GM12878 (cell line): ENCODE data around the gene UBR3. TPM values are rescaled to one million over a fixed set of nuclear protein-coding genes. Genes with fewer than 3 reads are reported as not detected.

Experiments
- ATAC-seq: fragments of 200-7000 bp; cut with Tn5 transposase; 3 replicates; pipeline ENCODE4 v1.9.1; 2020; ENCODE audit warnings: mild to moderate bottlenecking, moderate library complexity
- BruUV-seq: library from RNA; stranded (reverse); fragments of 400-500 nt; replicated peaks from 2 replicates; lab custom pipeline; 2021; lab: Mats Ljungman, UMichigan
- CTCF ChIA-PET: fragments of 300-600 bp; sonication (Branson Sonifier 250); formaldehyde crosslinking; extraction: SDS; loops from one replicate; lab custom pipeline; 2021; ENCODE audit warnings: inconsistent platforms; lab: Yijun Ruan, JAX
- POLR2A ChIA-PET: fragments of 350-600 bp; formaldehyde crosslinking; extraction: SDS; loops from one replicate; lab custom pipeline; 2021; ENCODE audit warnings: inconsistent platforms; lab: Charles Lee
- RAD21 ChIA-PET: fragments of 300-600 bp; sonication (Branson Sonifier 250); formaldehyde crosslinking; loops from one replicate; lab custom pipeline; 2023; ENCODE audit warnings: antibody characterized with exemption; ENCODE audit not compliant: unreplicated experiment; lab: Charles Lee
- SMC1A ChIA-PET: fragments of 300-600 bp; sonication (Branson Sonifier 250); formaldehyde crosslinking; loops from one replicate; lab custom pipeline; 2023; ENCODE audit not compliant: unreplicated experiment, uncharacterized antibody; lab: Charles Lee
- DNase-seq: peaks from one replicate; pipeline ENCODE4 v3.0.0-alpha.2; 2011; ENCODE audit warnings: low read depth, low spot score
- FAIRE-seq: peaks from 3 replicates; lab custom pipeline; 2011; peaks lifted over from hg19 to GRCh38; lab: Jason Lieb, UNC
- H2AFZ ChIP-seq: 2 replicates; pipeline ENCODE4 v1.6.0; 2011; ENCODE audit warnings: low read depth, low read length, control low read depth; ENCODE audit not compliant: control insufficient read depth
- H3K27ac ChIP-seq: 2 replicates; pipeline ENCODE4 v1.5.1; 2011; ENCODE audit warnings: control low read depth; ENCODE audit not compliant: control insufficient read depth, insufficient read depth
- H3K27me3 ChIP-seq, 2 experiments: replicated peaks in 1 of 2; 2 replicates each; pipeline versions ENCODE4 v1.6.0 to v1.6.1; 2011; ENCODE audit warnings: low read length in 1 of 2; ENCODE audit not compliant: control insufficient read depth in 2 of 2, insufficient read depth in 2 of 2
- H3K36me3 ChIP-seq, 2 experiments: 2 replicates each; pipeline ENCODE4 v1.5.1; 2011; ENCODE audit warnings: low read length in 1 of 2; ENCODE audit not compliant: control insufficient read depth in 2 of 2, insufficient read depth in 2 of 2
- H3K4me1 ChIP-seq: 2 replicates; pipeline ENCODE4 v1.6.1; 2011; ENCODE audit warnings: mild to moderate bottlenecking, low read length, moderate library complexity, mixed read lengths; ENCODE audit not compliant: control insufficient read depth, insufficient read depth
- H3K4me2 ChIP-seq: 2 replicates; pipeline ENCODE4 v1.6.0; 2011; ENCODE audit warnings: control low read depth; ENCODE audit not compliant: control insufficient read depth, insufficient read depth
- H3K4me3 ChIP-seq: fragments of 200-600 bp; sonication (generic); 2 replicates; pipeline ENCODE4 v1.5.1; 2016
- H3K79me2 ChIP-seq: 2 replicates; pipeline ENCODE4 v1.6.0; 2011; ENCODE audit warnings: low read length; ENCODE audit not compliant: control insufficient read depth, insufficient read depth
- H3K9ac ChIP-seq: 2 replicates; pipeline ENCODE4 v1.8.0; 2011; ENCODE audit warnings: low read length, control low read depth, mixed read lengths; ENCODE audit not compliant: control insufficient read depth, insufficient read depth
- H3K9me3 ChIP-seq: replicated peaks from 3 replicates; pipeline ENCODE4 v1.5.1; 2011; ENCODE audit warnings: mild to moderate bottlenecking, low read length; ENCODE audit not compliant: control insufficient read depth, insufficient read depth
- H4K20me1 ChIP-seq: 2 replicates; pipeline ENCODE4 v1.6.0; 2011; ENCODE audit not compliant: control insufficient read depth, insufficient read depth
- BCLAF1 ChIP-seq: fragments of 450-650 bp; IDR thresholded peaks from 2 replicates; pipeline ENCODE4 v1.6.1; 2017; ENCODE audit warnings: antibody characterized with exemption, mild to moderate bottlenecking, moderate library complexity
- CEBPB ChIP-seq, 2 experiments: fragments of 150-350 bp in 1 of 2; IDR thresholded peaks; 2 replicates each; pipeline ENCODE4 v1.6.1; 2012 to 2014; ENCODE audit warnings: low read depth in 2 of 2, low read length in 2 of 2, borderline replicate concordance in 1 of 2, inconsistent platforms in 1 of 2
- CHD2 ChIP-seq: IDR thresholded peaks from 2 replicates; pipeline ENCODE4 v1.6.1; 2011; ENCODE audit warnings: low read depth, low read length, improper control_type of control experiment, borderline replicate concordance
- CHD4 ChIP-seq: fragments of 200-600 bp; sonication (generic); IDR thresholded peaks from 2 replicates; pipeline ENCODE4 v1.6.1; 2016; ENCODE audit warnings: mild to moderate bottlenecking
- HCFC1 ChIP-seq: fragments of 150-350 bp; IDR thresholded peaks from 2 replicates; pipeline ENCODE4 v1.6.1; 2014; ENCODE audit warnings: low read length
- HDAC6 ChIP-seq: fragments of 200-600 bp; sonication (generic); IDR thresholded peaks from one replicate; pipeline ENCODE4 v1.8.0; 2017; ENCODE audit warnings: antibody characterized with exemption; ENCODE audit not compliant: unreplicated experiment
- HSF1 ChIP-seq: fragments of 150-350 bp; IDR thresholded peaks from 2 replicates; pipeline ENCODE4 v1.6.1; 2014; ENCODE audit warnings: mild to moderate bottlenecking, low read depth, low read length
- IRF5 ChIP-seq: fragments of 450-650 bp; IDR thresholded peaks from 2 replicates; pipeline ENCODE4 v1.6.1; 2017; ENCODE audit warnings: borderline replicate concordance
- LARP7 ChIP-seq: fragments of 450-650 bp; IDR thresholded peaks from 2 replicates; pipeline ENCODE4 v1.6.1; 2017; ENCODE audit warnings: mild to moderate bottlenecking
- MTA2 ChIP-seq: fragments of 450-650 bp; IDR thresholded peaks from 2 replicates; pipeline ENCODE4 v1.6.1; 2016; ENCODE audit warnings: low read depth, mild to moderate bottlenecking, moderate library complexity
- RAD21 ChIP-seq: IDR thresholded peaks from 2 replicates; pipeline ENCODE4 v1.6.1; 2011; ENCODE audit warnings: mild to moderate bottlenecking, low read depth, low read length, moderate library complexity; ENCODE audit not compliant: insufficient read depth
- RCOR1 ChIP-seq: conservative IDR thresholded peaks from 2 replicates; pipeline ENCODE4 v1.6.1; 2012; ENCODE audit warnings: low read depth, low read length, improper control_type of control experiment
- REST ChIP-seq: IDR thresholded peaks from 2 replicates; pipeline ENCODE4 v1.6.1; 2012; ENCODE audit warnings: mild to moderate bottlenecking, low read depth, low read length
- WGBS: methylation state at CpG from one replicate; pipeline ENCODE4 v1.1.6; 2016; ENCODE audit warnings: low lambda C conversion rate; ENCODE audit not compliant: insufficient replicate concordance, insufficient coverage; ENCODE audit errors: missing lambda C conversion rate; 5-methylcytosine and 5-hydroxymethylcytosine counted together
- in situ Hi-C: fragments of 300-500 bp; cut with MboI; formaldehyde crosslinking; loops from 9 replicates; pipeline ENCODE4 v1.14.3; 2018; ENCODE audit warnings: mixed read lengths
- intact Hi-C: fragments of 100-400 bp; cut with micrococcal nuclease; formaldehyde crosslinking; loops from one replicate; pipeline ENCODE4 v1.14.2; 2022; ENCODE audit not compliant: unreplicated experiment
- polyA plus RNA-seq, 11 experiments: library from polyadenylated mRNA; depleted of rRNA in 4 of 11; unstranded in 6 of 11; stranded (reverse) in 5 of 11; fragments of >200 nt; fragmentation: Nextera tagmentation in 4 of 11; fragmentation: Illumina TruSeq in 1 of 11; extraction: Ambion mirVana in 4 of 11; extraction: Trizol in 1 of 11; gene quantifications; 1 replicate in 1 of 11; 2 replicates in 10 of 11; pipeline versions ENCODE4 v1.2.1 to v1.2.3, GENCODE V29; 2011 to 2016; ENCODE audit warnings: inconsistent platforms in 2 of 11, missing spikeins in 2 of 11, low read depth in 1 of 11
- total RNA-seq, 4 experiments: library from RNA; depleted of rRNA in 3 of 4; stranded (reverse); fragments of >200 nt in 3 of 4; fragmentation: Illumina TruSeq in 1 of 4; extraction: Trizol in 1 of 4; gene quantifications; 2 replicates each; pipeline versions ENCODE4 v1.2.1 to v1.2.3, GENCODE V29; 2013 to 2021
- TF ChIP-seq, protein P1 (sequence below): IDR thresholded peaks from 2 replicates; pipeline ENCODE4 v1.6.1; 2012; ENCODE audit warnings: low read depth, low read length, improper control_type of control experiment

The UBR3 gene
- total and polyA plus RNA-seq, 10 of the 15 experiments (the other 5 are each of a cell fraction or from before 2014, with no cell fraction given), result 3.8 to 22.9 (median 11.2) TPM

DNA sequence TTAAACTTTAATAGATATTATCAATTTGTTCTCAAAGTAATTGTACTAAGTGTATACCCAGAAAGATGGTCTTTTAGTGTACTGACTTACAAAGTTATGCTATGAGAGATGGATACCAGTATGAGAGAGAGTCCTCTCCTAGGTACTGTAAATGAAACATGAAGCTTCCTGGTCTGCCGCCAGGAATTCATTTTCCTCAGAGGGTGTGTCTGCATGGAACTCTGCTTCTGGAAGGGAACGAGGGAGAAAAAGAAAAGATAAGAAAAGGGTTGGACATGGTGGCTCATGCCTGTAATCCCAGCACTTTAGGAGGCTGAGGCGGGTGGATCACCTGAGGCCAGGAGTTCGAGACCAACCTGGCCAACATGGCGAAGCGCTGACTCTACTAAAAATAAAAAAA lies 30.8 kb upstream of the UBR3 start:
- WGBS, result 78% methylated on average over 6 of the region's 6 CpGs
- SMC1A ChIA-PET, result no interaction called here
- no peak for TF ChIP-seq RAD21
- no peak for TF ChIP-seq MTA2
- TF ChIP-seq, protein P1, sequence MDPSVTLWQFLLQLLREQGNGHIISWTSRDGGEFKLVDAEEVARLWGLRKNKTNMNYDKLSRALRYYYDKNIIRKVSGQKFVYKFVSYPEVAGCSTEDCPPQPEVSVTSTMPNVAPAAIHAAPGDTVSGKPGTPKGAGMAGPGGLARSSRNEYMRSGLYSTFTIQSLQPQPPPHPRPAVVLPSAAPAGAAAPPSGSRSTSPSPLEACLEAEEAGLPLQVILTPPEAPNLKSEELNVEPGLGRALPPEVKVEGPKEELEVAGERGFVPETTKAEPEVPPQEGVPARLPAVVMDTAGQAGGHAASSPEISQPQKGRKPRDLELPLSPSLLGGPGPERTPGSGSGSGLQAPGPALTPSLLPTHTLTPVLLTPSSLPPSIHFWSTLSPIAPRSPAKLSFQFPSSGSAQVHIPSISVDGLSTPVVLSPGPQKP, result no peak
- no peak for TF ChIP-seq HDAC6
- TF ChIP-seq LARP7, result no peak
- no peak for TF ChIP-seq CEBPB (IDR thresholded peaks at IDR 0.05; ENCODE audit: borderline replicate concordance in 1 of 2, low read depth in 2 of 2, low read length in 2 of 2)
- no peak for TF ChIP-seq HCFC1
- no peak for TF ChIP-seq CHD2
- no peak for TF ChIP-seq IRF5
- no peak for TF ChIP-seq CHD4
- TF ChIP-seq RCOR1, result no peak
- no peak for TF ChIP-seq REST
- no peak for TF ChIP-seq BCLAF1
- TF ChIP-seq HSF1, result no peak

More for the DNA sequence above, 30.8 kb upstream of the UBR3 start:
- H3K27me3 ChIP-seq, result no peaks in the 10 kb centered on the region
- intact Hi-C loops, result loop anchor here (10.0 kb wide), 1 partner anchor 272 kb away; no protein-coding TSS in a partner anchor
- H3K36me3 ChIP-seq, result no peaks in the 10 kb centered on the region
- H3K9ac ChIP-seq, result no peak overlapping the region
- no peak overlapping the region for H3K4me3 ChIP-seq
- POLR2A ChIA-PET, result no interaction called here
- FAIRE-seq (no peak), DNase-seq (no peak), ATAC-seq (no peak)
- no peak overlapping the region for H3K27ac ChIP-seq
- CTCF ChIA-PET, result interaction anchor here (1.6 kb wide), 1 partner anchor 19 kb away, joined by 3 read pairs; no protein-coding TSS in a partner anchor
- RAD21 ChIA-PET, result no interaction called here
- peaks cover 25% of the 10 kb centered on the region for H3K79me2 ChIP-seq
- no peaks in the 10 kb centered on the region; the same call in 1 of the 2 replicates for H3K4me1 ChIP-seq
- no TSS peak for BruUV-seq
- in situ Hi-C loops, result no loop called here
- H4K20me1 ChIP-seq, result no peaks in the 10 kb centered on the region
- H3K4me2 ChIP-seq, result no peak overlapping the region
- no peaks in the 10 kb centered on the region; the same call in 2 of the 3 replicates for H3K9me3 ChIP-seq
- H2AFZ ChIP-seq, result no peak overlapping the region
